Measurements from ENCODE around the gene DNM1.

DNA sequence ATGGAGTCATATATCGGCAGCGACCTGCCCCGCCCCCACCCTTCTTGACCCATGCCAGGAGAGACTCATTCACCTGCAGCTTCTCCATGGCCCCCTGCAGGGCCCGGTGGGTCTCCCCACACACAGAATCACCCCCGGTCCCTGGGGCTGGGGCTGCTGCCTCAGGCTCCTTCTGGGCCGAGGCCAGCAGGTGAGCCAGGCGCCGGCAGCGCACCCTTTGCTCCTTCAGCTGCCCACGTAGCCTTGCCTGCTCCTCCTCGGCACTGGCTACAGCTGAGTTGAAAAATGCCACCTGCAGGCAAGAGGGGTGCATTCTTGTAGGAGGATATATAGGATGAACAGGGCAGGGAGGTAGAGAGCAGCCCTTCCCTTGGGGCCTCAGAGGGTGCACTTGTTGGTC is 54.7 kb downstream of the DNM1 start:
- TF ChIP-seq, protein P1, sequence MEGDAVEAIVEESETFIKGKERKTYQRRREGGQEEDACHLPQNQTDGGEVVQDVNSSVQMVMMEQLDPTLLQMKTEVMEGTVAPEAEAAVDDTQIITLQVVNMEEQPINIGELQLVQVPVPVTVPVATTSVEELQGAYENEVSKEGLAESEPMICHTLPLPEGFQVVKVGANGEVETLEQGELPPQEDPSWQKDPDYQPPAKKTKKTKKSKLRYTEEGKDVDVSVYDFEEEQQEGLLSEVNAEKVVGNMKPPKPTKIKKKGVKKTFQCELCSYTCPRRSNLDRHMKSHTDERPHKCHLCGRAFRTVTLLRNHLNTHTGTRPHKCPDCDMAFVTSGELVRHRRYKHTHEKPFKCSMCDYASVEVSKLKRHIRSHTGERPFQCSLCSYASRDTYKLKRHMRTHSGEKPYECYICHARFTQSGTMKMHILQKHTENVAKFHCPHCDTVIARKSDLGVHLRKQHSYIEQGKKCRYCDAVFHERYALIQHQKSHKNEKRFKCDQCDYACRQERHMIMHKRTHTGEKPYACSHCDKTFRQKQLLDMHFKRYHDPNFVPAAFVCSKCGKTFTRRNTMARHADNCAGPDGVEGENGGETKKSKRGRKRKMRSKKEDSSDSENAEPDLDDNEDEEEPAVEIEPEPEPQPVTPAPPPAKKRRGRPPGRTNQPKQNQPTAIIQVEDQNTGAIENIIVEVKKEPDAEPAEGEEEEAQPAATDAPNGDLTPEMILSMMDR (IDR thresholded peaks at IDR 0.05) = no peak
- TF ChIP-seq POLR2A (IDR thresholded peaks at IDR 0.05) = no peak
